CD4-positive, alpha-beta T cell (primary cell): ENCODE results near the gene HNRNPL. TPM values are rescaled to one million over a fixed set of nuclear protein-coding genes. Genes with fewer than 3 reads are reported as not detected.

Source experiments
- ATAC-seq: fragments of 200-7000 bp; cut with Tn5 transposase; one replicate; pipeline ENCODE4 v1.10.0; 2022; ENCODE audit warnings: mild to moderate bottlenecking; ENCODE audit not compliant: poor library complexity
- CTCF ChIA-PET: fragments of 350-600 bp; sonication (Branson Sonifier 250); formaldehyde crosslinking; loops from one replicate; lab custom pipeline; 2021; ENCODE audit warnings: antibody characterized with exemption, inconsistent platforms; lab: Charles Lee
- POLR2A ChIA-PET: fragments of 350-600 bp; sonication (Branson Sonifier 250); formaldehyde crosslinking; loops from one replicate; lab custom pipeline; 2021; ENCODE audit warnings: antibody characterized with exemption, inconsistent platforms; lab: Charles Lee
- DNase-seq, 14 experiments: peaks; one replicate each; pipeline ENCODE4 v3.0.0-alpha.2; 2013 to 2020; ENCODE audit warnings: mixed read lengths in 2 of 14
- H3K27ac ChIP-seq, 2 donors: one replicate each; pipeline versions ENCODE4 v1.5.1 to v1.7.0; 2013; ENCODE audit warnings: low read length in 2 of 2, low read depth in 1 of 2, mild to moderate bottlenecking in 1 of 2
- H3K27me3 ChIP-seq, 2 experiments: 1 replicate in 1 of 2; 2 replicates in 1 of 2; pipeline versions ENCODE4 v1.6.1 to v1.7.0; 2013; ENCODE audit warnings: low read length in 2 of 2, control low read depth in 1 of 2, mild to moderate bottlenecking in 1 of 2, moderate library complexity in 1 of 2; ENCODE audit not compliant: insufficient read depth in 2 of 2, control insufficient read depth in 1 of 2
- H3K36me3 ChIP-seq: one replicate; pipeline ENCODE4 v1.6.1; 2013; ENCODE audit warnings: low read length, control low read depth; ENCODE audit not compliant: insufficient read depth
- H3K4me1 ChIP-seq: one replicate; pipeline ENCODE4 v1.6.1; 2013; ENCODE audit warnings: low read length, control low read depth; ENCODE audit not compliant: insufficient read depth
- H3K4me3 ChIP-seq: one replicate; pipeline ENCODE4 v1.5.1; 2013; ENCODE audit warnings: mild to moderate bottlenecking, low read length, moderate library complexity
- H3K9me3 ChIP-seq, 2 experiments: 1 replicate in 1 of 2; 2 replicates in 1 of 2; pipeline versions ENCODE4 v1.6.1 to v1.7.0; 2013; ENCODE audit warnings: low read length in 2 of 2, mild to moderate bottlenecking in 2 of 2, control low read depth in 1 of 2, moderate library complexity in 1 of 2; ENCODE audit not compliant: control insufficient read depth in 1 of 2, insufficient read depth in 1 of 2
- H3K27ac Mint-ChIP-seq: one replicate; pipeline ENCODE4 v1.8.0; 2020; ENCODE audit warnings: mixed read lengths
- H3K27me3 Mint-ChIP-seq: one replicate; pipeline ENCODE4 v1.8.0; 2021; ENCODE audit warnings: mixed read lengths
- H3K36me3 Mint-ChIP-seq: one replicate; pipeline ENCODE4 v1.8.0; 2021; ENCODE audit warnings: low read depth, mixed read lengths
- H3K4me1 Mint-ChIP-seq: one replicate; pipeline ENCODE4 v1.8.0; 2021; ENCODE audit warnings: low read depth, mixed read lengths
- H3K4me3 Mint-ChIP-seq: one replicate; pipeline ENCODE4 v1.8.0; 2020; ENCODE audit warnings: mild to moderate bottlenecking, mixed read lengths
- H3K9me3 Mint-ChIP-seq: one replicate; pipeline ENCODE4 v1.8.0; 2020; ENCODE audit warnings: mixed read lengths
- CTCF ChIP-seq: fragments of 200-600 bp; IDR thresholded peaks from one replicate; pipeline ENCODE4 v1.8.0; 2022; ENCODE audit warnings: antibody characterized with exemption, mild to moderate bottlenecking
- intact Hi-C, 2 experiments: fragments of 100-400 bp; cut with DNase I in 1 of 2; cut with micrococcal nuclease in 1 of 2; formaldehyde crosslinking; loops; one replicate each; pipeline versions ENCODE4 v1.15.1 to v1.9.0; 2023 to 2025; cut with DNase I, micrococcal nuclease
- total RNA-seq, 174 experiments: library from RNA in 2 of 174; stranded (reverse) in 2 of 174; gene quantifications; one replicate each; pipeline ENCODE4 v1.2.3 and lab custom pipeline; 2021 to 2026

The HNRNPL gene
- total RNA-seq, 2 experiments from 2014 or later = 535 to 565 TPM

DNA sequence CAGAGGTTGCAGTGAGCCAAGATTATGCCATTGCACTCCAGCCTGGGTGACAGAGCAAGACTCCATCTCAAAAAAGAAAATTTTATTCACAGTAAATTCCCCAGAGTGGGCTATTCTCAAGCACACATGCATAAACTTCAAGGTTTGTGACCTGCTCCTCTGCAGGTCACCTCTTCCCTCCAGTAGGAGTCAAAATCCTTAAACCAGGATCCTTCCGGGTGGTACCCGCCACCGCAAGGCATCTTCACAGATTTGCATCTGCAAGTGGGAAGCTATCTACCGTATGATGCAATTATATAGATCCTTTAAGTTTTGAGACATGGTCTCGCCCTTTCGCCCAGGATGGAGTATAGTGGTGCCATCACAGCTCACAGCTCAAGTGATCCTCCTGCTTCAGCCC lies 15.2 kb downstream of the HNRNPL start:
- intact Hi-C loops = loop anchor here in 1 of 2 experiments (5.0 kb wide), 1 partner anchor 47 kb away; the partner anchor contains the start of gene LGALS7B

GRCh38 chr19:38834104-38834490 lies 15.7 kb downstream of the HNRNPL start:
- Mint-ChIP-seq H3K27ac (no peak overlapping the region), H3K36me3 (peaks cover 63% of the 10 kb centered on the region), H3K4me3 (no peak overlapping the region), H3K4me1 (peaks cover 21% of the 10 kb centered on the region), H3K9me3 (no peaks in the 10 kb centered on the region), H3K27me3 (no peaks in the 10 kb centered on the region)
- intact Hi-C loops = loop anchor here in 1 of 2 experiments (5.0 kb wide), 1 partner anchor 47 kb away; the partner anchor contains the start of gene LGALS7B
- no peak overlapping the region for H3K4me3 ChIP-seq
- H3K27ac ChIP-seq = no peak overlapping the region
- H3K27me3 ChIP-seq = no peaks in the 10 kb centered on the region
- peaks cover 29% of the 10 kb centered on the region for H3K4me1 ChIP-seq
- DNase-seq (no peak), ATAC-seq (no peak)
- H3K9me3 ChIP-seq = no peaks in the 10 kb centered on the region
- peaks cover 47% of the 10 kb centered on the region for H3K36me3 ChIP-seq
- no peak for TF ChIP-seq CTCF
- ChIA-PET POLR2A (interaction anchor here (1.0 to 2.2 kb wide), 4 partner anchors 8 to 32 kb away, joined by 3 to 11 read pairs (median 4); partner anchors contain the start of gene HNRNPL), CTCF (interaction anchor here (1.4 kb wide), 1 partner anchor 96 kb away, joined by 5 read pairs; the partner anchor contains the start of genes MRPS12 and SARS2)

More for the DNA sequence above, 15.2 kb downstream of the HNRNPL start:
- TF ChIP-seq CTCF = no peak
- Mint-ChIP-seq H3K27me3 (no peaks in the 10 kb centered on the region), H3K27ac (no peak overlapping the region), H3K4me3 (peak overlapping the region; percentile 15), H3K9me3 (no peaks in the 10 kb centered on the region), H3K36me3 (peaks cover 66% of the 10 kb centered on the region), H3K4me1 (peaks cover 25% of the 10 kb centered on the region)
- POLR2A ChIA-PET = interaction anchor here (1.0 to 2.2 kb wide), 4 partner anchors 8 to 31 kb away, joined by 3 to 11 read pairs (median 4); partner anchors contain the start of gene HNRNPL
- Histone ChIP-seq H3K4me3 (no peak overlapping the region), H3K4me1 (peaks cover 29% of the 10 kb centered on the region), H3K27me3 (no peaks in the 10 kb centered on the region), H3K36me3 (peaks cover 50% of the 10 kb centered on the region), H3K9me3 (no peaks in the 10 kb centered on the region), H3K27ac (no peak overlapping the region)
- DNase-seq (no peak), ATAC-seq (no peak)
- CTCF ChIA-PET = interaction anchor here (1.4 to 1.6 kb wide), 2 partner anchors 35 to 96 kb away, joined by 4 to 5 read pairs; partner anchors contain the start of genes MRPS12 and SARS2

DNA sequence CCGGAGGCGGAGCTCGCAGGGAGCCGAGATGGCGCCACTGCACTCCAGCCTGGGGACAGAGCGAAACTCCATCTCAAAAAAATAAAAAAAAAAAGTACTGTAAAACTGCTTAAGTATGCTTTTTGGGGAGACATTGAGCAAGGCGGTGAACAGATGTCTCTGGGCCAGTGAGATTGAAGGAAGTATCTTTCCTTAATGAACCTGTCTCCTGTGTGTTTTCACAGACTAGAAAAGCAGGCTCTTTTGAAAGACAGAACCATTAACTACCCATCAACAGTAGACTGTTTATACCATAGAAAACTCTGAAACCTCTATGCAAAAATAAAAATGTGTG lies 16.7 kb downstream of the HNRNPL start:
- H3K4me1 ChIP-seq = peaks cover 31% of the 10 kb centered on the region
- H3K27ac Mint-ChIP-seq = no peak overlapping the region
- no peaks in the 10 kb centered on the region for H3K27me3 ChIP-seq
- no peak for TF ChIP-seq CTCF
- H3K36me3 ChIP-seq = peaks cover 43% of the 10 kb centered on the region
- H3K36me3 Mint-ChIP-seq = peaks cover 58% of the 10 kb centered on the region
- intact Hi-C loops = loop anchor here in 1 of 2 experiments (5.0 kb wide), 1 partner anchor 46 kb away; the partner anchor contains the start of gene LGALS7B
- H3K4me3 Mint-ChIP-seq = no peak overlapping the region
- no peak overlapping the region for H3K27ac ChIP-seq
- H3K9me3 Mint-ChIP-seq = no peaks in the 10 kb centered on the region
- no peak overlapping the region for H3K4me3 ChIP-seq
- DNase-seq (no peak), ATAC-seq (no peak)
- H3K9me3 ChIP-seq = no peaks in the 10 kb centered on the region
- ChIA-PET POLR2A (interaction anchor here (1.3 to 3.5 kb wide), 4 partner anchors 9 to 16 kb away, joined by 3 to 61 read pairs (median 20); partner anchors contain the start of gene HNRNPL), CTCF (interaction anchor here (0.6 to 1.7 kb wide), 2 partner anchors 16 to 63 kb away, joined by 3 to 8 read pairs; no protein-coding TSS in a partner anchor)
- no peaks in the 10 kb centered on the region for H3K27me3 Mint-ChIP-seq
- H3K4me1 Mint-ChIP-seq = peaks cover 23% of the 10 kb centered on the region
